HL-60 (cell line): ENCODE results near the gene C16orf86.
A peak's percentile ranks its signal among the peaks of the same experiment; 100 is the strongest.

Experiments used
- DNase-seq, 2 experiments: peaks; one replicate each; pipeline ENCODE4 v3.0.0-alpha.2; 2010 to 2020; ENCODE audit warnings: low read depth in 1 of 2, low spot score in 1 of 2
- H3K27ac ChIP-seq: fragments of 250-450 bp; sonication (Bioruptor Pico); replicated peaks from 2 replicates; pipeline ENCODE4 v1.5.1; 2020; ENCODE audit warnings: mild to moderate bottlenecking, moderate library complexity
- H3K27me3 ChIP-seq: fragments of 250-450 bp; sonication (Bioruptor Pico); 2 replicates; pipeline ENCODE4 v1.5.1; 2021; ENCODE audit warnings: mild to moderate bottlenecking, moderate library complexity; ENCODE audit not compliant: insufficient read depth, poor library complexity, severe bottlenecking
- H3K4me3 ChIP-seq: replicated peaks from 2 replicates; pipeline ENCODE4 v1.5.1; 2011; ENCODE audit warnings: mild to moderate bottlenecking, control low read depth, low read length; ENCODE audit not compliant: insufficient read depth
- CTCF ChIP-seq: IDR thresholded peaks from one replicate; pipeline ENCODE4 v1.5.1; 2011; ENCODE audit warnings: low read length, control low read depth, inconsistent platforms; ENCODE audit not compliant: insufficient read depth
- GABPA ChIP-seq: IDR thresholded peaks from 2 replicates; pipeline ENCODE4 v1.6.1; 2012; ENCODE audit warnings: low read depth
- POLR2AphosphoS5 ChIP-seq: IDR thresholded peaks from 2 replicates; pipeline ENCODE4 v1.6.1; 2012; ENCODE audit warnings: low read depth
- REST ChIP-seq: IDR thresholded peaks from 2 replicates; pipeline ENCODE4 v1.6.1; 2012; ENCODE audit warnings: low read depth; ENCODE audit not compliant: insufficient replicate concordance
- SPI1 ChIP-seq: IDR thresholded peaks from 2 replicates; pipeline ENCODE4 v1.6.1; 2012; ENCODE audit warnings: low read depth, mild to moderate bottlenecking, borderline replicate concordance
- long read RNA-seq: library from polyadenylated mRNA; unstranded; transcript quantifications from one replicate; pipeline ENCODE4 v2.0.0, GENCODE V29; 2020

C16orf86 gene
- long read RNA-seq, transcript C16orf86-201 (4 exons, 1,267 nt): major isoform, 10 of 40 reads
- long read RNA-seq, partial matches to known transcripts: 17 of 40 reads
- long read RNA-seq, other reads (novel, unspliced or antisense): 7 of 40 reads

- DNase-seq: peak; percentile 65 to 86
- Histone ChIP-seq H3K27ac (peak within 1 kb of the TSS; percentile 97), H3K27me3 (no peaks in the 10 kb centered on the region), H3K4me3 (peak within 1 kb of the TSS; percentile 59)
- peak; percentile 65; the same call in 1 of the 2 replicates for TF ChIP-seq POLR2AphosphoS5
- TF ChIP-seq CTCF: no peak
- TF ChIP-seq SPI1: peak; percentile 5; the same call in 1 of the 2 replicates
- peak; percentile 71 for TF ChIP-seq GABPA
Observed at GRCh38 chr16:67666559-67667452, at the start of gene C16orf86, which contains the start of gene ENKD1. Gene C16orf86, plus strand, starts transcription at chr16:67666814. Its CDS starts 157 bp downstream, at chr16:67666971. Gene ENKD1, minus strand, starts transcription at chr16:67666750. Its CDS starts 308 bp downstream, at chr16:67666442.

GRCh38 chr16:67628216-67628615, 38.4 kb upstream of the C16orf86 start:
- H3K4me3 ChIP-seq: no peak overlapping the region
- no peak for DNase-seq
- H3K27ac ChIP-seq: no peak overlapping the region
- no peak for TF ChIP-seq SPI1
- TF ChIP-seq CTCF: no peak
- TF ChIP-seq REST: no peak
- no peak for TF ChIP-seq POLR2AphosphoS5
- TF ChIP-seq GABPA: no peak
- no peaks in the 10 kb centered on the region for H3K27me3 ChIP-seq

- Histone ChIP-seq H3K27ac (no peak overlapping the region), H3K4me3 (no peak overlapping the region), H3K27me3 (no peaks in the 10 kb centered on the region)
- no peak for DNase-seq
- TF ChIP-seq REST (no peak), GABPA (no peak), POLR2AphosphoS5 (no peak), CTCF (no peak), SPI1 (no peak)
Observed at GRCh38 chr16:67632415-67633172, 34.0 kb upstream of the C16orf86 start.
